DMS53 (cell line): Measurements from ENCODE around the gene C1orf21.

Experiments used
- DNase-seq: peaks from one replicate; lab custom pipeline; 2025; lab: John Stamatoyannopoulos, UW

Gene C1orf21

GRCh38 chr1:184412472-184412871 lies 25.6 kb downstream of the C1orf21 start:
- DNase-seq, result no peak

GRCh38 chr1:184416481-184416880 lies 29.7 kb downstream of the C1orf21 start:
- no peak for DNase-seq

GRCh38 chr1:184416946-184417345 lies 30.1 kb downstream of the C1orf21 start:
- no peak for DNase-seq

GRCh38 chr1:184417916-184418315 lies 31.1 kb downstream of the C1orf21 start:
- DNase-seq, result no peak

- DNase-seq, result no peak
These were observed 32.0 kb downstream of the C1orf21 start for GRCh38 chr1:184418652-184419349.

- peak; percentile 39 for DNase-seq
These were observed 32.7 kb downstream of the C1orf21 start for GRCh38 chr1:184419350-184420161.

GRCh38 chr1:184422490-184423233 lies 35.8 kb downstream of the C1orf21 start:
- DNase-seq, result peak; percentile 56

GRCh38 chr1:184423649-184424048 lies 36.8 kb downstream of the C1orf21 start:
- no peak for DNase-seq

GRCh38 chr1:184424157-184424556 lies 37.3 kb downstream of the C1orf21 start:
- no peak for DNase-seq

GRCh38 chr1:184424945-184425344 lies 38.1 kb downstream of the C1orf21 start:
- DNase-seq, result no peak

- DNase-seq, result no peak
These were observed 38.8 kb downstream of the C1orf21 start for GRCh38 chr1:184425449-184426277.

GRCh38 chr1:184426278-184426674 lies 39.4 kb downstream of the C1orf21 start:
- no peak for DNase-seq

- no peak for DNase-seq
These were observed 40.9 kb downstream of the C1orf21 start for GRCh38 chr1:184427722-184428121.

GRCh38 chr1:184428604-184429003 lies 41.8 kb downstream of the C1orf21 start:
- no peak for DNase-seq

GRCh38 chr1:184429335-184429734 lies 42.5 kb downstream of the C1orf21 start:
- no peak for DNase-seq

GRCh38 chr1:184433956-184434502 lies 47.2 kb downstream of the C1orf21 start:
- peak; percentile 93 for DNase-seq

- DNase-seq, result no peak
These were observed 50.5 kb downstream of the C1orf21 start for GRCh38 chr1:184437291-184437690.

GRCh38 chr1:184438363-184438762 lies 51.5 kb downstream of the C1orf21 start:
- no peak for DNase-seq

GRCh38 chr1:184442260-184442659 lies 55.4 kb downstream of the C1orf21 start:
- no peak for DNase-seq

GRCh38 chr1:184443201-184443600 lies 56.4 kb downstream of the C1orf21 start:
- no peak for DNase-seq

- DNase-seq, result no peak
These were observed 56.8 kb downstream of the C1orf21 start for GRCh38 chr1:184443624-184444023.
